Ishikawa (cell line): ENCODE data around the gene RAD54L2.

ENCODE experiments used
- CEBPB ChIP-seq: IDR thresholded peaks from 2 replicates; pipeline ENCODE4 v1.6.1; 2012
- CREB1 ChIP-seq: IDR thresholded peaks from 2 replicates; pipeline ENCODE4 v1.6.1; 2012; ENCODE audit warnings: low read depth
- EGR1 ChIP-seq: IDR thresholded peaks from 2 replicates; pipeline ENCODE4 v1.6.1; 2012
- EP300 ChIP-seq: IDR thresholded peaks from 2 replicates; pipeline ENCODE4 v1.6.1; 2012; ENCODE audit warnings: borderline replicate concordance
- FOXM1 ChIP-seq: IDR thresholded peaks from 2 replicates; pipeline ENCODE4 v1.6.1; 2012; ENCODE audit warnings: low read depth, borderline replicate concordance
- NFIC ChIP-seq: IDR thresholded peaks from 2 replicates; pipeline ENCODE4 v1.6.1; 2012
- RAD21 ChIP-seq: IDR thresholded peaks from 2 replicates; pipeline ENCODE4 v1.6.1; 2012; ENCODE audit warnings: low read depth
- TAF1 ChIP-seq: IDR thresholded peaks from 2 replicates; pipeline ENCODE4 v1.6.1; 2012; ENCODE audit warnings: low read depth, mild to moderate bottlenecking
- TCF12 ChIP-seq: IDR thresholded peaks from 2 replicates; pipeline ENCODE4 v1.6.1; 2012; ENCODE audit warnings: low read depth
- YY1 ChIP-seq: IDR thresholded peaks from 2 replicates; pipeline ENCODE4 v1.6.1; 2012; ENCODE audit warnings: low read depth
- ZBTB7A ChIP-seq: IDR thresholded peaks from 2 replicates; pipeline ENCODE4 v1.6.1; 2012; ENCODE audit warnings: low read depth
- TF ChIP-seq, protein P1 (sequence below): IDR thresholded peaks from 2 replicates; pipeline ENCODE4 v1.6.1; 2012; ENCODE audit warnings: low read depth, mild to moderate bottlenecking
- TF ChIP-seq, protein P2 (sequence below): IDR thresholded peaks from 2 replicates; pipeline ENCODE4 v1.6.1; 2012

DNA sequence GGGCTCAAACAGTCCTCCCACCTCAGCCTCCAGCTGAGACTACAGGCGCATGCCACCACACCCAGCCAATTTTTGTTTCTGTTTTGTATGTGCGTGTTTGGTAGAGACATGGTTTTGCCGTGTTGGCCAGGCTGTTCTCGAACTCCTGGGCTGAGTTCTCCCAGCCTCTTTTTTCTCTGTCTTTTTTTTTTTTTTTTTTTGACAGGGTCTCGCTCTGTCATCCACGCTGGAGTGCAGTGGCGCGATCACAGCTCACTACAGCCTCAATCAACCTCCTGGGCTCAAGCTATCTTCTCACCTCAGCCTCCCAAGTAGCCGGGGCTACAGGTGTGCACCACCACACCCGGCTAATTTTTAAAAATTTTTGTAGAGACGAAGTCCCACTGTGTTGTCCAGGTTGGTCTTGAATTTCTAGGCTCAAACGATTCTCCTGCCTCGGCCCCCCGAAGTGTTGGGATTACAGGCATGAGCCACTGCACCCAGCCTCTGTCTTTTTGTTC, 37.8 kb upstream of the RAD54L2 start:
- TF ChIP-seq, protein P1, sequence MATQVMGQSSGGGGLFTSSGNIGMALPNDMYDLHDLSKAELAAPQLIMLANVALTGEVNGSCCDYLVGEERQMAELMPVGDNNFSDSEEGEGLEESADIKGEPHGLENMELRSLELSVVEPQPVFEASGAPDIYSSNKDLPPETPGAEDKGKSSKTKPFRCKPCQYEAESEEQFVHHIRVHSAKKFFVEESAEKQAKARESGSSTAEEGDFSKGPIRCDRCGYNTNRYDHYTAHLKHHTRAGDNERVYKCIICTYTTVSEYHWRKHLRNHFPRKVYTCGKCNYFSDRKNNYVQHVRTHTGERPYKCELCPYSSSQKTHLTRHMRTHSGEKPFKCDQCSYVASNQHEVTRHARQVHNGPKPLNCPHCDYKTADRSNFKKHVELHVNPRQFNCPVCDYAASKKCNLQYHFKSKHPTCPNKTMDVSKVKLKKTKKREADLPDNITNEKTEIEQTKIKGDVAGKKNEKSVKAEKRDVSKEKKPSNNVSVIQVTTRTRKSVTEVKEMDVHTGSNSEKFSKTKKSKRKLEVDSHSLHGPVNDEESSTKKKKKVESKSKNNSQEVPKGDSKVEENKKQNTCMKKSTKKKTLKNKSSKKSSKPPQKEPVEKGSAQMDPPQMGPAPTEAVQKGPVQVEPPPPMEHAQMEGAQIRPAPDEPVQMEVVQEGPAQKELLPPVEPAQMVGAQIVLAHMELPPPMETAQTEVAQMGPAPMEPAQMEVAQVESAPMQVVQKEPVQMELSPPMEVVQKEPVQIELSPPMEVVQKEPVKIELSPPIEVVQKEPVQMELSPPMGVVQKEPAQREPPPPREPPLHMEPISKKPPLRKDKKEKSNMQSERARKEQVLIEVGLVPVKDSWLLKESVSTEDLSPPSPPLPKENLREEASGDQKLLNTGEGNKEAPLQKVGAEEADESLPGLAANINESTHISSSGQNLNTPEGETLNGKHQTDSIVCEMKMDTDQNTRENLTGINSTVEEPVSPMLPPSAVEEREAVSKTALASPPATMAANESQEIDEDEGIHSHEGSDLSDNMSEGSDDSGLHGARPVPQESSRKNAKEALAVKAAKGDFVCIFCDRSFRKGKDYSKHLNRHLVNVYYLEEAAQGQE: no peak
- TF ChIP-seq YY1 (no peak), TAF1 (no peak), CREB1 (no peak), NFIC (no peak), EP300 (no peak), RAD21 (no peak), FOXM1 (no peak), EGR1 (no peak), CEBPB (no peak), TCF12 (no peak), ZBTB7A (no peak)
- TF ChIP-seq, protein P2, sequence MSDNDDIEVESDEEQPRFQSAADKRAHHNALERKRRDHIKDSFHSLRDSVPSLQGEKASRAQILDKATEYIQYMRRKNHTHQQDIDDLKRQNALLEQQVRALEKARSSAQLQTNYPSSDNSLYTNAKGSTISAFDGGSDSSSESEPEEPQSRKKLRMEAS: no peak
